Measurements from ENCODE around the gene MAX. TPM values are rescaled to one million over a fixed set of nuclear protein-coding genes. Genes with fewer than 3 reads are reported as not detected.

Gene MAX
- total and polyA plus RNA-seq, 2 of the 13 experiments (the other 11 are each of a cell fraction or from before 2014, with no cell fraction given), result 28.5 to 29.3 TPM

DNA sequence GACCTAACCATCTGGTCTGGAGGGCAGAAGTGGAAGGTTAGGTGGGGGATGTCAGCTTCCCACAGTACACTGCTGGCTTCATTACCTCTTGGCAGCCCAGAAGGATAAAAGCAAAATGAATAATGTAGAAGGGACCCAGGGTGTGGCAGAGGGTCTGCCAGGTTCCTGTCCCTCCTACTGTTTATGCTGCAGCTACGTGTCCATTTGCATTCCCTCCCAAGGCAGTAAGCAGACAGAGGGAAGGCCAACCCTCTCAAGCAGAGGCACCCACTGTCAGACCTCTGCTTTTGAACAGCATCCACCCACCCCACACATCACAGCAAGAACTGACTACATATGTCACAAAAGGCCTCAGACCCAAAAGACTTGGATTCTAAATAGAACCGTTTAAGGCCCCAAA, 19.4 kb downstream of the MAX start (continued):
- TF ChIP-seq, protein P1, sequence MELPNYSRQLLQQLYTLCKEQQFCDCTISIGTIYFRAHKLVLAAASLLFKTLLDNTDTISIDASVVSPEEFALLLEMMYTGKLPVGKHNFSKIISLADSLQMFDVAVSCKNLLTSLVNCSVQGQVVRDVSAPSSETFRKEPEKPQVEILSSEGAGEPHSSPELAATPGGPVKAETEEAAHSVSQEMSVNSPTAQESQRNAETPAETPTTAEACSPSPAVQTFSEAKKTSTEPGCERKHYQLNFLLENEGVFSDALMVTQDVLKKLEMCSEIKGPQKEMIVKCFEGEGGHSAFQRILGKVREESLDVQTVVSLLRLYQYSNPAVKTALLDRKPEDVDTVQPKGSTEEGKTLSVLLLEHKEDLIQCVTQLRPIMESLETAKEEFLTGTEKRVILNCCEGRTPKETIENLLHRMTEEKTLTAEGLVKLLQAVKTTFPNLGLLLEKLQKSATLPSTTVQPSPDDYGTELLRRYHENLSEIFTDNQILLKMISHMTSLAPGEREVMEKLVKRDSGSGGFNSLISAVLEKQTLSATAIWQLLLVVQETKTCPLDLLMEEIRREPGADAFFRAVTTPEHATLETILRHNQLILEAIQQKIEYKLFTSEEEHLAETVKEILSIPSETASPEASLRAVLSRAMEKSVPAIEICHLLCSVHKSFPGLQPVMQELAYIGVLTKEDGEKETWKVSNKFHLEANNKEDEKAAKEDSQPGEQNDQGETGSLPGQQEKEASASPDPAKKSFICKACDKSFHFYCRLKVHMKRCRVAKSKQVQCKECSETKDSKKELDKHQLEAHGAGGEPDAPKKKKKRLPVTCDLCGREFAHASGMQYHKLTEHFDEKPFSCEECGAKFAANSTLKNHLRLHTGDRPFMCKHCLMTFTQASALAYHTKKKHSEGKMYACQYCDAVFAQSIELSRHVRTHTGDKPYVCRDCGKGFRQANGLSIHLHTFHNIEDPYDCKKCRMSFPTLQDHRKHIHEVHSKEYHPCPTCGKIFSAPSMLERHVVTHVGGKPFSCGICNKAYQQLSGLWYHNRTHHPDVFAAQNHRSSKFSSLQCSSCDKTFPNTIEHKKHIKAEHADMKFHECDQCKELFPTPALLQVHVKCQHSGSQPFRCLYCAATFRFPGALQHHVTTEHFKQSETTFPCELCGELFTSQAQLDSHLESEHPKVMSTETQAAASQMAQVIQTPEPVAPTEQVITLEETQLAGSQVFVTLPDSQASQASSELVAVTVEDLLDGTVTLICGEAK (IDR thresholded peaks at IDR 0.05), result no peak
- TF ChIP-seq, protein P1 (CRISPR knock-in tag; IDR thresholded peaks at IDR 0.05), result no peak
- TF ChIP-seq HOXA9 (CRISPR knock-in tag; IDR thresholded peaks at IDR 0.05; ENCODE audit: borderline replicate concordance) (no peak), ZNF816 (CRISPR knock-in tag; IDR thresholded peaks at IDR 0.05; ENCODE audit: borderline replicate concordance) (no peak), ZNF337 (CRISPR knock-in tag; IDR thresholded peaks at IDR 0.05; ENCODE audit: borderline replicate concordance, low read depth) (no peak), IRF2 (CRISPR knock-in tag; IDR thresholded peaks at IDR 0.05) (no peak), SRY (CRISPR knock-in tag; IDR thresholded peaks at IDR 0.05) (no peak)
- TF ChIP-seq, protein P2, sequence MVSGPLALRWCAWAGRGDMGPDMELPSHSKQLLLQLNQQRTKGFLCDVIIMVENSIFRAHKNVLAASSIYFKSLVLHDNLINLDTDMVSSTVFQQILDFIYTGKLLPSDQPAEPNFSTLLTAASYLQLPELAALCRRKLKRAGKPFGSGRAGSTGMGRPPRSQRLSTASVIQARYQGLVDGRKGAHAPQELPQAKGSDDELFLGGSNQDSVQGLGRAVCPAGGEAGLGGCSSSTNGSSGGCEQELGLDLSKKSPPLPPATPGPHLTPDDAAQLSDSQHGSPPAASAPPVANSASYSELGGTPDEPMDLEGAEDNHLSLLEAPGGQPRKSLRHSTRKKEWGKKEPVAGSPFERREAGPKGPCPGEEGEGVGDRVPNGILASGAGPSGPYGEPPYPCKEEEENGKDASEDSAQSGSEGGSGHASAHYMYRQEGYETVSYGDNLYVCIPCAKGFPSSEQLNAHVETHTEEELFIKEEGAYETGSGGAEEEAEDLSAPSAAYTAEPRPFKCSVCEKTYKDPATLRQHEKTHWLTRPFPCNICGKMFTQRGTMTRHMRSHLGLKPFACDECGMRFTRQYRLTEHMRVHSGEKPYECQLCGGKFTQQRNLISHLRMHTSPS (CRISPR knock-in tag; IDR thresholded peaks at IDR 0.05; ENCODE audit: low read depth), result no peak
- TF ChIP-seq, protein P3, sequence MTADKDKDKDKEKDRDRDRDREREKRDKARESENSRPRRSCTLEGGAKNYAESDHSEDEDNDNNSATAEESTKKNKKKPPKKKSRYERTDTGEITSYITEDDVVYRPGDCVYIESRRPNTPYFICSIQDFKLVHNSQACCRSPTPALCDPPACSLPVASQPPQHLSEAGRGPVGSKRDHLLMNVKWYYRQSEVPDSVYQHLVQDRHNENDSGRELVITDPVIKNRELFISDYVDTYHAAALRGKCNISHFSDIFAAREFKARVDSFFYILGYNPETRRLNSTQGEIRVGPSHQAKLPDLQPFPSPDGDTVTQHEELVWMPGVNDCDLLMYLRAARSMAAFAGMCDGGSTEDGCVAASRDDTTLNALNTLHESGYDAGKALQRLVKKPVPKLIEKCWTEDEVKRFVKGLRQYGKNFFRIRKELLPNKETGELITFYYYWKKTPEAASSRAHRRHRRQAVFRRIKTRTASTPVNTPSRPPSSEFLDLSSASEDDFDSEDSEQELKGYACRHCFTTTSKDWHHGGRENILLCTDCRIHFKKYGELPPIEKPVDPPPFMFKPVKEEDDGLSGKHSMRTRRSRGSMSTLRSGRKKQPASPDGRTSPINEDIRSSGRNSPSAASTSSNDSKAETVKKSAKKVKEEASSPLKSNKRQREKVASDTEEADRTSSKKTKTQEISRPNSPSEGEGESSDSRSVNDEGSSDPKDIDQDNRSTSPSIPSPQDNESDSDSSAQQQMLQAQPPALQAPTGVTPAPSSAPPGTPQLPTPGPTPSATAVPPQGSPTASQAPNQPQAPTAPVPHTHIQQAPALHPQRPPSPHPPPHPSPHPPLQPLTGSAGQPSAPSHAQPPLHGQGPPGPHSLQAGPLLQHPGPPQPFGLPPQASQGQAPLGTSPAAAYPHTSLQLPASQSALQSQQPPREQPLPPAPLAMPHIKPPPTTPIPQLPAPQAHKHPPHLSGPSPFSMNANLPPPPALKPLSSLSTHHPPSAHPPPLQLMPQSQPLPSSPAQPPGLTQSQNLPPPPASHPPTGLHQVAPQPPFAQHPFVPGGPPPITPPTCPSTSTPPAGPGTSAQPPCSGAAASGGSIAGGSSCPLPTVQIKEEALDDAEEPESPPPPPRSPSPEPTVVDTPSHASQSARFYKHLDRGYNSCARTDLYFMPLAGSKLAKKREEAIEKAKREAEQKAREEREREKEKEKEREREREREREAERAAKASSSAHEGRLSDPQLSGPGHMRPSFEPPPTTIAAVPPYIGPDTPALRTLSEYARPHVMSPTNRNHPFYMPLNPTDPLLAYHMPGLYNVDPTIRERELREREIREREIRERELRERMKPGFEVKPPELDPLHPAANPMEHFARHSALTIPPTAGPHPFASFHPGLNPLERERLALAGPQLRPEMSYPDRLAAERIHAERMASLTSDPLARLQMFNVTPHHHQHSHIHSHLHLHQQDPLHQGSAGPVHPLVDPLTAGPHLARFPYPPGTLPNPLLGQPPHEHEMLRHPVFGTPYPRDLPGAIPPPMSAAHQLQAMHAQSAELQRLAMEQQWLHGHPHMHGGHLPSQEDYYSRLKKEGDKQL (CRISPR knock-in tag; IDR thresholded peaks at IDR 0.05; ENCODE audit: low read depth), result no peak
- TF ChIP-seq, protein P4, sequence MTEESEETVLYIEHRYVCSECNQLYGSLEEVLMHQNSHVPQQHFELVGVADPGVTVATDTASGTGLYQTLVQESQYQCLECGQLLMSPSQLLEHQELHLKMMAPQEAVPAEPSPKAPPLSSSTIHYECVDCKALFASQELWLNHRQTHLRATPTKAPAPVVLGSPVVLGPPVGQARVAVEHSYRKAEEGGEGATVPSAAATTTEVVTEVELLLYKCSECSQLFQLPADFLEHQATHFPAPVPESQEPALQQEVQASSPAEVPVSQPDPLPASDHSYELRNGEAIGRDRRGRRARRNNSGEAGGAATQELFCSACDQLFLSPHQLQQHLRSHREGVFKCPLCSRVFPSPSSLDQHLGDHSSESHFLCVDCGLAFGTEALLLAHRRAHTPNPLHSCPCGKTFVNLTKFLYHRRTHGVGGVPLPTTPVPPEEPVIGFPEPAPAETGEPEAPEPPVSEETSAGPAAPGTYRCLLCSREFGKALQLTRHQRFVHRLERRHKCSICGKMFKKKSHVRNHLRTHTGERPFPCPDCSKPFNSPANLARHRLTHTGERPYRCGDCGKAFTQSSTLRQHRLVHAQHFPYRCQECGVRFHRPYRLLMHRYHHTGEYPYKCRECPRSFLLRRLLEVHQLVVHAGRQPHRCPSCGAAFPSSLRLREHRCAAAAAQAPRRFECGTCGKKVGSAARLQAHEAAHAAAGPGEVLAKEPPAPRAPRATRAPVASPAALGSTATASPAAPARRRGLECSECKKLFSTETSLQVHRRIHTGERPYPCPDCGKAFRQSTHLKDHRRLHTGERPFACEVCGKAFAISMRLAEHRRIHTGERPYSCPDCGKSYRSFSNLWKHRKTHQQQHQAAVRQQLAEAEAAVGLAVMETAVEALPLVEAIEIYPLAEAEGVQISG (CRISPR knock-in tag; IDR thresholded peaks at IDR 0.05), result no peak

Data from HepG2 (cell line).